Fibroblast of the aortic adventitia (primary cell): Measurements from ENCODE around the gene NRXN3. TPM values are rescaled to one million over a fixed set of nuclear protein-coding genes. Genes with fewer than 3 reads are reported as not detected.
"Not testable (repeated sequence)": the region's sequence is repeated elsewhere in the genome, so short reads cannot be mapped to it uniquely, and the experiment has no call there.

Source experiments
- DNase-seq: peaks from one replicate; pipeline ENCODE4 v3.0.0-alpha.2; 2010; ENCODE audit warnings: low read depth
- H3K4me3 ChIP-seq: 2 replicates; pipeline ENCODE4 v1.5.1; 2011; ENCODE audit warnings: low read depth, mild to moderate bottlenecking, control low read depth, low read length, moderate library complexity
- CTCF ChIP-seq: IDR thresholded peaks from 2 replicates; pipeline ENCODE4 v1.5.1; 2011; ENCODE audit warnings: mild to moderate bottlenecking, low read length, control low read depth, inconsistent platforms; ENCODE audit not compliant: insufficient read depth
- total RNA-seq: library from RNA; depleted of rRNA; stranded (reverse); fragments of >200 nt; gene quantifications from 2 replicates; pipeline ENCODE4 v1.2.3, GENCODE V29; 2012; ENCODE audit warnings: low replicate concordance

The NRXN3 gene
- total RNA-seq, 1 donor: 0.18 TPM

GRCh38 chr14:78519863-78520262, 349.7 kb downstream of the NRXN3 start:
- H3K4me3 ChIP-seq: no peak overlapping the region
- no peak for TF ChIP-seq CTCF
- peak; percentile 9 for DNase-seq

GRCh38 chr14:78524196-78524595, 354.0 kb downstream of the NRXN3 start:
- H3K4me3 ChIP-seq: no peak overlapping the region
- no peak for DNase-seq
- no peak for TF ChIP-seq CTCF

DNA sequence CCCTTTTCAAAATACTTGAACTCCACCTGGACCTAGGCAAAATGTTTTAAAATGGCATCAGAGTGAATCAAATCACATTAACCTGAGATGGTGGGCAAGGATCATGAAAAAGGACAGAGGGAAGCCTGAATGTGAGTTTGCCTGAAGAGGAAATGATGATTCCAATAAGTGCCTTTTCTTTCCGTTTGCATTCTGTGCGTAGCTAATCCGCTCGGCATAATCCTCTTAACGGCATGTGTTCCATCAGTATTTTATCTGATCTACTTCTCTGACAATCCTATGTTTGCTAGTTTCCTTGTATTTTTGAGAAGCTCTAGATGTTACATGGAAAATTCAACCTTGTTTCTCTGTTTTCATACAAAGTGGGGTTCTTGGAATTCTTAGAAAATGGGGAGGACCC, 354.6 kb downstream of the NRXN3 start:
- no peak for DNase-seq

DNA sequence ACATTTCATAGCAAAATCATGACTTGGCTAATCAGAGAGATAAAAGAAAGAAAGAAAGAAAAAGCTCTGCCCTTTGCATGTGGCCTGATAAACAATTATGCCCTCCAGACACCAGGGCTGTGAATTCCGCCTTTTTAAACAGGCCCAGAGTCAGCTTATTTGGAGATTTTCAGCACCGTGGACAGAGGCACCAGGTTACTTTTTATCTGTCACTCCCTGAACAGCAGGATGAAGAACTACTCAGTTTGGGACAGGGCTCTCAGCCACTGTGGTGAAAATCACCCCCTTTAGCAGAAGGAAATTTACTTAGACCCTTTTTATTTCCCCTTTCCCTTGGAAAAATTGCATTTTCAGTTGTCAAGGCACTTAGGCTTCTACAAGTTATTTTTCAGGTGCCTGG, 359.9 kb downstream of the NRXN3 start:
- peak; percentile 19 for DNase-seq
- no peak for TF ChIP-seq CTCF
- H3K4me3 ChIP-seq: no peak overlapping the region

More for the DNA sequence above, 354.6 kb downstream of the NRXN3 start:
- no peak overlapping the region for H3K4me3 ChIP-seq
- TF ChIP-seq CTCF: no peak

- no peak for DNase-seq
- TF ChIP-seq CTCF: no peak
Measured at GRCh38 chr14:78534141-78534540, 364.0 kb downstream of the NRXN3 start.

DNA sequence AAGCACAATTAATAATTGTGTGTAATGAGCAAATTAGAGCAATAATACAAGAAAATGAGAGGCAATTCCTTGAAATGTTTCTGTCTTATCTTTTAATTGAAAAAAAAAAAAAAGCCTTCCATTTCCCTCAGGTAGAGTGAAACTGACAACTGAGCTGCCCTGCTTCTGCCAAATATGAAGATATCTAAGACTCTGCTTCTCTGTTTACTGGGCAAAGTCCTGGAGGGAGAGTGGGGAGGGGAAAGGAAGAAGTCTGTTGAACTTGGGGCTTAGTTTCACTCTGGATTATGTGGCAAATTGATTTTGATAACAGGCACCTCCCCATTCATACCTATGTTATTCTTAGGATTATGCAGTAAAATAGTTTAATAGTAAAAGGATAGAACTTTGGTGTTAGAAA, 364.9 kb downstream of the NRXN3 start:
- H3K4me3 ChIP-seq: no peak overlapping the region
- no peak for TF ChIP-seq CTCF
- no peak for DNase-seq

More at GRCh38 chr14:78534141-78534540, 364.0 kb downstream of the NRXN3 start:
- H3K4me3 ChIP-seq: no peak overlapping the region

GRCh38 chr14:78541788-78542187, 371.6 kb downstream of the NRXN3 start:
- not testable (repeated sequence) for DNase-seq, H3K4me3 ChIP-seq

- no peak overlapping the region for H3K4me3 ChIP-seq
- no peak for TF ChIP-seq CTCF
- DNase-seq: no peak
Measured at GRCh38 chr14:78543433-78543832, 373.3 kb downstream of the NRXN3 start.
